ENCODE results near the gene MYO5A.

DNA sequence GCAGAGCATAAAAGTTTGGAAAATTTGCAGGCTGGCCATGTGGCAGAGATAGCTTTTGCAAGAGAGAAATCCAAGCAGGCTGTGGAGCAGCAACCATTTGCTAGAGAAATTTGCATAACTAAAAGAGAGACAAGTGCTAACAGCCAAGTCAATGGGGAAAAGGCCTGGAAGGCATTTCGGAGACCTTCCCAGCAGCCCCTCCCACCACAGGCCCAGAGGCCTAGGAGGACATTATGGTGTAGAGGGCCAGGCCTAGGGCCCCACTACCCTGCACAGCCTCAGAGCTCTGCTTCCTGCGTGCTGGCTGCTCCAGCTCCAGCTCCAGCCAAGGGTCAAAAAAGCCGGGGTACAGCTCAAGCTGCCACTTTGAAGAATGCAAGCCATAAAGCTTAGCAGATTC, 82.7 kb downstream of the MYO5A start:
- TF ChIP-seq, protein P1, sequence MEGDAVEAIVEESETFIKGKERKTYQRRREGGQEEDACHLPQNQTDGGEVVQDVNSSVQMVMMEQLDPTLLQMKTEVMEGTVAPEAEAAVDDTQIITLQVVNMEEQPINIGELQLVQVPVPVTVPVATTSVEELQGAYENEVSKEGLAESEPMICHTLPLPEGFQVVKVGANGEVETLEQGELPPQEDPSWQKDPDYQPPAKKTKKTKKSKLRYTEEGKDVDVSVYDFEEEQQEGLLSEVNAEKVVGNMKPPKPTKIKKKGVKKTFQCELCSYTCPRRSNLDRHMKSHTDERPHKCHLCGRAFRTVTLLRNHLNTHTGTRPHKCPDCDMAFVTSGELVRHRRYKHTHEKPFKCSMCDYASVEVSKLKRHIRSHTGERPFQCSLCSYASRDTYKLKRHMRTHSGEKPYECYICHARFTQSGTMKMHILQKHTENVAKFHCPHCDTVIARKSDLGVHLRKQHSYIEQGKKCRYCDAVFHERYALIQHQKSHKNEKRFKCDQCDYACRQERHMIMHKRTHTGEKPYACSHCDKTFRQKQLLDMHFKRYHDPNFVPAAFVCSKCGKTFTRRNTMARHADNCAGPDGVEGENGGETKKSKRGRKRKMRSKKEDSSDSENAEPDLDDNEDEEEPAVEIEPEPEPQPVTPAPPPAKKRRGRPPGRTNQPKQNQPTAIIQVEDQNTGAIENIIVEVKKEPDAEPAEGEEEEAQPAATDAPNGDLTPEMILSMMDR (IDR thresholded peaks at IDR 0.05): no peak
- no peak for TF ChIP-seq POLR2A (IDR thresholded peaks at IDR 0.05)
